Ectodermal cell (in vitro differentiated cells): ENCODE results near the gene GRIK5.
"Not testable (repeated sequence)": the region's sequence is repeated elsewhere in the genome, so short reads cannot be mapped to it uniquely, and the experiment has no call there.

Source experiments
- H3K27ac ChIP-seq: 2 replicates; pipeline ENCODE4 v1.7.0; 2013; ENCODE audit warnings: mild to moderate bottlenecking, low read depth, low read length; ENCODE audit not compliant: insufficient read depth, poor library complexity, severe bottlenecking
- H3K27me3 ChIP-seq: 2 replicates; pipeline ENCODE4 v1.7.0; 2013; ENCODE audit warnings: mild to moderate bottlenecking, low read length; ENCODE audit not compliant: insufficient read depth, control insufficient read depth, poor library complexity, severe bottlenecking
- H3K36me3 ChIP-seq: one replicate; pipeline ENCODE4 v1.7.0; 2013; ENCODE audit warnings: low read length; ENCODE audit not compliant: control insufficient read depth, insufficient read depth
- H3K4me1 ChIP-seq: one replicate; pipeline ENCODE4 v1.7.0; 2013; ENCODE audit warnings: low read length; ENCODE audit not compliant: control insufficient read depth, insufficient read depth
- H3K4me3 ChIP-seq: 2 replicates; pipeline ENCODE4 v1.7.0; 2013; ENCODE audit warnings: low read depth, low read length, control low read depth; ENCODE audit not compliant: insufficient read depth
- H3K9me3 ChIP-seq: 2 replicates; pipeline ENCODE4 v1.7.0; 2013; ENCODE audit warnings: mild to moderate bottlenecking, low read length, moderate library complexity; ENCODE audit not compliant: control insufficient read depth
- WGBS, 2 experiments: methylation state at CpG; one replicate each; pipeline ENCODE4 v1.1.7; 2013; ENCODE audit warnings: missing lambda C conversion rate in 2 of 2; 5-methylcytosine and 5-hydroxymethylcytosine counted together

Gene GRIK5

GRCh38 chr19:42034640-42035391 is 35.2 kb downstream of the GRIK5 start:
- H3K27me3 ChIP-seq, H3K27ac ChIP-seq, H3K4me3 ChIP-seq, H3K9me3 ChIP-seq, H3K36me3 ChIP-seq, H3K4me1 ChIP-seq: not testable (repeated sequence)
- WGBS, 2 experiments: 65 to 66% methylated on average over 16 to 17 of the region's 17 CpGs

- Histone ChIP-seq H3K36me3 (peaks cover 4% of the 10 kb centered on the region), H3K9me3 (no peaks in the 10 kb centered on the region), H3K4me1 (peaks cover 4% of the 10 kb centered on the region), H3K27ac (no peak overlapping the region), H3K4me3 (no peak overlapping the region), H3K27me3 (no peaks in the 10 kb centered on the region)
- 96% methylated on average over 5 of the region's 5 CpGs for WGBS, 2 experiments
Observed at GRCh38 chr19:42033413-42033812, 36.6 kb downstream of the GRIK5 start.

GRCh38 chr19:42032431-42032830 is 37.6 kb downstream of the GRIK5 start:
- no peak overlapping the region for H3K4me3 ChIP-seq
- peaks cover 4% of the 10 kb centered on the region for H3K4me1 ChIP-seq
- no peak overlapping the region for H3K27ac ChIP-seq
- peaks cover 4% of the 10 kb centered on the region for H3K36me3 ChIP-seq
- no peaks in the 10 kb centered on the region for H3K9me3 ChIP-seq
- 52% methylated on average over 5 of the region's 5 CpGs for whole genome bisulfite sequencing, 2 experiments
- H3K27me3 ChIP-seq: no peaks in the 10 kb centered on the region

GRCh38 chr19:42030645-42031440 is 39.2 kb downstream of the GRIK5 start:
- Histone ChIP-seq H3K9me3 (no peaks in the 10 kb centered on the region), H3K36me3 (peaks cover 4% of the 10 kb centered on the region), H3K27ac (no peak overlapping the region), H3K4me1 (peaks cover 4% of the 10 kb centered on the region), H3K27me3 (no peaks in the 10 kb centered on the region), H3K4me3 (no peak overlapping the region)
- WGBS, 2 experiments: 93 to 97% methylated on average over 7 of the region's 7 CpGs

GRCh38 chr19:42028304-42029216 is 41.4 kb downstream of the GRIK5 start:
- 54% methylated on average over 8 of the region's 8 CpGs for WGBS, 2 experiments
- Histone ChIP-seq H3K27me3 (no peaks in the 10 kb centered on the region), H3K4me3 (peak overlapping the region; percentile 12), H3K4me1 (peaks cover 4% of the 10 kb centered on the region), H3K9me3 (no peaks in the 10 kb centered on the region), H3K36me3 (peaks cover 4% of the 10 kb centered on the region), H3K27ac (no peak overlapping the region)

- Histone ChIP-seq H3K4me3 (no peak overlapping the region), H3K4me1 (no peaks in the 10 kb centered on the region), H3K36me3 (peaks cover 8% of the 10 kb centered on the region), H3K27me3 (no peaks in the 10 kb centered on the region), H3K9me3 (no peaks in the 10 kb centered on the region), H3K27ac (no peak overlapping the region)
- WGBS, 2 experiments: 94 to 95% methylated on average over 12 of the region's 12 CpGs
Observed at GRCh38 chr19:42024622-42025111, 45.3 kb downstream of the GRIK5 start.

- H3K4me3 ChIP-seq: no peak overlapping the region
- no peaks in the 10 kb centered on the region for H3K27me3 ChIP-seq
- no peaks in the 10 kb centered on the region for H3K4me1 ChIP-seq
- peaks cover 8% of the 10 kb centered on the region for H3K36me3 ChIP-seq
- WGBS, 2 experiments: 86 to 88% methylated on average over 4 of the region's 4 CpGs
- no peaks in the 10 kb centered on the region for H3K9me3 ChIP-seq
- no peak overlapping the region for H3K27ac ChIP-seq
Observed at GRCh38 chr19:42023943-42024260, 46.1 kb downstream of the GRIK5 start.

- no peak overlapping the region for H3K27ac ChIP-seq
- 75 to 79% methylated on average over 17 of the region's 17 CpGs for WGBS, 2 experiments
- no peak overlapping the region for H3K4me3 ChIP-seq
- H3K27me3 ChIP-seq: no peaks in the 10 kb centered on the region
- no peaks in the 10 kb centered on the region for H3K4me1 ChIP-seq
- no peaks in the 10 kb centered on the region for H3K9me3 ChIP-seq
- H3K36me3 ChIP-seq: peaks cover 8% of the 10 kb centered on the region
Observed at GRCh38 chr19:42023121-42023942, 46.7 kb downstream of the GRIK5 start.

GRCh38 chr19:42022616-42023015 is 47.4 kb downstream of the GRIK5 start:
- Histone ChIP-seq H3K9me3 (no peaks in the 10 kb centered on the region), H3K36me3 (peaks cover 8% of the 10 kb centered on the region), H3K27me3 (no peaks in the 10 kb centered on the region), H3K4me3 (no peak overlapping the region), H3K4me1 (no peaks in the 10 kb centered on the region), H3K27ac (no peak overlapping the region)
- WGBS, 2 experiments: 90 to 94% methylated on average over 5 of the region's 5 CpGs
